Measurements from ENCODE around the gene ATP8B2. TPM values are rescaled to one million over a fixed set of nuclear protein-coding genes. Genes with fewer than 3 reads are reported as not detected.
"Not testable (repeated sequence)": the region's sequence is repeated elsewhere in the genome, so short reads cannot be mapped to it uniquely, and the experiment has no call there.

ATP8B2 gene
- total RNA-seq, 1 donor from 2014 or later: 71.6 TPM

- H3K27ac Mint-ChIP-seq (ENCODE audit: unreplicated experiment): no peak overlapping the region
- H3K9me3 Mint-ChIP-seq (ENCODE audit: unreplicated experiment): peaks cover 6% of the 10 kb centered on the region
These were observed 23.7 kb upstream of the ATP8B2 start for GRCh38 chr1:154301582-154301981.

GRCh38 chr1:154304664-154305337 is 20.5 kb upstream of the ATP8B2 start:
- no peaks in the 10 kb centered on the region for H3K79me2 ChIP-seq (ENCODE audit: insufficient read depth, low read length)
- no peak for TF ChIP-seq EZH2 (IDR thresholded peaks at IDR 0.05; ENCODE audit: insufficient read depth, low read length)
- no peak for TF ChIP-seq CTCF (IDR thresholded peaks at IDR 0.05; ENCODE audit: insufficient read depth, low read depth, low read length)
- Mint-ChIP-seq H3K36me3 (ENCODE audit: low read depth, unreplicated experiment) (peaks cover 2% of the 10 kb centered on the region), H3K27ac (ENCODE audit: unreplicated experiment) (peak overlapping the region; percentile 26), H3K27me3 (ENCODE audit: low read depth, unreplicated experiment) (no peaks in the 10 kb centered on the region), H3K4me3 (ENCODE audit: unreplicated experiment) (peak overlapping the region; percentile 14), H3K9me3 (ENCODE audit: unreplicated experiment) (peaks cover 10% of the 10 kb centered on the region), H3K4me1 (ENCODE audit: low read depth, unreplicated experiment) (peaks cover 24% of the 10 kb centered on the region)
- peaks cover 3% of the 10 kb centered on the region for H3K4me1 ChIP-seq (ENCODE audit: insufficient read depth, low read length)
- no peaks in the 10 kb centered on the region for H3K36me3 ChIP-seq (ENCODE audit: insufficient read depth, low read length)
- no peak overlapping the region for H2AFZ ChIP-seq (ENCODE audit: low read depth, low read length)
- no peaks in the 10 kb centered on the region for H4K20me1 ChIP-seq (ENCODE audit: insufficient read depth, low read length)
- H3K9ac ChIP-seq (ENCODE audit: low read length): no peak overlapping the region
- FAIRE-seq: no peak
- H3K27me3 ChIP-seq (ENCODE audit: insufficient read depth, low read length): no peaks in the 10 kb centered on the region
- no peak overlapping the region for H3K27ac ChIP-seq (ENCODE audit: low read depth, low read length)
- H3K4me3 ChIP-seq (ENCODE audit: insufficient read depth, low read depth, low read length): no peak overlapping the region
- H3K4me2 ChIP-seq (ENCODE audit: low read length): no peak overlapping the region
- peak; percentile 45 for DNase-seq (ENCODE audit: low read depth)
- no peaks in the 10 kb centered on the region for H3K9me3 ChIP-seq (ENCODE audit: insufficient read depth, low read depth, low read length)

More at GRCh38 chr1:154301582-154301981, 23.7 kb upstream of the ATP8B2 start:
- peaks cover 2% of the 10 kb centered on the region for H3K36me3 Mint-ChIP-seq (ENCODE audit: low read depth, unreplicated experiment)
- peaks cover 3% of the 10 kb centered on the region for H3K4me1 ChIP-seq (ENCODE audit: insufficient read depth, low read length)
- TF ChIP-seq CTCF (IDR thresholded peaks at IDR 0.05; ENCODE audit: insufficient read depth, low read depth, low read length) (no peak), EZH2 (IDR thresholded peaks at IDR 0.05; ENCODE audit: insufficient read depth, low read length) (no peak)
- H2AFZ ChIP-seq (ENCODE audit: low read depth, low read length): no peak overlapping the region
- H3K9ac ChIP-seq (ENCODE audit: low read length): no peak overlapping the region
- no peak overlapping the region for H3K4me3 ChIP-seq (ENCODE audit: insufficient read depth, low read depth, low read length)
- H3K79me2 ChIP-seq (ENCODE audit: insufficient read depth, low read length): no peaks in the 10 kb centered on the region
- H3K4me2 ChIP-seq (ENCODE audit: low read length): no peak overlapping the region
- no peaks in the 10 kb centered on the region for H4K20me1 ChIP-seq (ENCODE audit: insufficient read depth, low read length)
- no peak overlapping the region for H3K27ac ChIP-seq (ENCODE audit: low read depth, low read length)
- H3K27me3 ChIP-seq (ENCODE audit: insufficient read depth, low read length): no peaks in the 10 kb centered on the region
- no peak for FAIRE-seq
- H3K36me3 ChIP-seq (ENCODE audit: insufficient read depth, low read length): no peaks in the 10 kb centered on the region
- H3K9me3 ChIP-seq (ENCODE audit: insufficient read depth, low read depth, low read length): no peaks in the 10 kb centered on the region
- no peaks in the 10 kb centered on the region for H3K27me3 Mint-ChIP-seq (ENCODE audit: low read depth, unreplicated experiment)
- H3K4me1 Mint-ChIP-seq (ENCODE audit: low read depth, unreplicated experiment): peaks cover 13% of the 10 kb centered on the region
- DNase-seq (ENCODE audit: low read depth): no peak
- H3K4me3 Mint-ChIP-seq (ENCODE audit: unreplicated experiment): no peak overlapping the region

- H3K27ac Mint-ChIP-seq (ENCODE audit: unreplicated experiment): no peak overlapping the region
- H3K4me1 Mint-ChIP-seq (ENCODE audit: low read depth, unreplicated experiment): peaks cover 24% of the 10 kb centered on the region
- H3K9ac ChIP-seq (ENCODE audit: low read length): no peak overlapping the region
- H4K20me1 ChIP-seq (ENCODE audit: insufficient read depth, low read length): no peaks in the 10 kb centered on the region
- H3K4me3 Mint-ChIP-seq (ENCODE audit: unreplicated experiment): no peak overlapping the region
- no peaks in the 10 kb centered on the region for H3K27me3 ChIP-seq (ENCODE audit: insufficient read depth, low read length)
- no peak for TF ChIP-seq EZH2 (IDR thresholded peaks at IDR 0.05; ENCODE audit: insufficient read depth, low read length)
- no peak for TF ChIP-seq CTCF (IDR thresholded peaks at IDR 0.05; ENCODE audit: insufficient read depth, low read depth, low read length)
- H3K79me2 ChIP-seq (ENCODE audit: insufficient read depth, low read length): no peaks in the 10 kb centered on the region
- peaks cover 2% of the 10 kb centered on the region for H3K36me3 Mint-ChIP-seq (ENCODE audit: low read depth, unreplicated experiment)
- H3K4me1 ChIP-seq (ENCODE audit: insufficient read depth, low read length): peaks cover 3% of the 10 kb centered on the region
- FAIRE-seq: no peak
- H3K27ac ChIP-seq (ENCODE audit: low read depth, low read length): no peak overlapping the region
- no peaks in the 10 kb centered on the region for H3K36me3 ChIP-seq (ENCODE audit: insufficient read depth, low read length)
- no peak overlapping the region for H2AFZ ChIP-seq (ENCODE audit: low read depth, low read length)
- H3K9me3 Mint-ChIP-seq (ENCODE audit: unreplicated experiment): peaks cover 10% of the 10 kb centered on the region
- H3K4me2 ChIP-seq (ENCODE audit: low read length): no peak overlapping the region
- peak; percentile 63 for DNase-seq (ENCODE audit: low read depth)
- no peaks in the 10 kb centered on the region for H3K27me3 Mint-ChIP-seq (ENCODE audit: low read depth, unreplicated experiment)
- H3K4me3 ChIP-seq (ENCODE audit: insufficient read depth, low read depth, low read length): no peak overlapping the region
- no peaks in the 10 kb centered on the region for H3K9me3 ChIP-seq (ENCODE audit: insufficient read depth, low read depth, low read length)
These were observed 19.2 kb upstream of the ATP8B2 start for GRCh38 chr1:154306151-154306550.

- not testable (repeated sequence) for H3K4me1 ChIP-seq (ENCODE audit: insufficient read depth, low read length); H3K9ac ChIP-seq (ENCODE audit: low read length); H3K27ac ChIP-seq (ENCODE audit: low read depth, low read length); H3K27ac Mint-ChIP-seq (ENCODE audit: unreplicated experiment); H3K36me3 Mint-ChIP-seq (ENCODE audit: low read depth, unreplicated experiment); H3K27me3 Mint-ChIP-seq (ENCODE audit: low read depth, unreplicated experiment); H3K9me3 ChIP-seq (ENCODE audit: insufficient read depth, low read depth, low read length); H3K79me2 ChIP-seq (ENCODE audit: insufficient read depth, low read length); H3K4me3 Mint-ChIP-seq (ENCODE audit: unreplicated experiment); FAIRE-seq; H3K27me3 ChIP-seq (ENCODE audit: insufficient read depth, low read length); H2AFZ ChIP-seq (ENCODE audit: low read depth, low read length); H3K4me3 ChIP-seq (ENCODE audit: insufficient read depth, low read depth, low read length); DNase-seq (ENCODE audit: low read depth); H3K36me3 ChIP-seq (ENCODE audit: insufficient read depth, low read length); H4K20me1 ChIP-seq (ENCODE audit: insufficient read depth, low read length); H3K4me2 ChIP-seq (ENCODE audit: low read length)
- Mint-ChIP-seq H3K9me3 (ENCODE audit: unreplicated experiment) (peaks cover 10% of the 10 kb centered on the region), H3K4me1 (ENCODE audit: low read depth, unreplicated experiment) (peaks cover 24% of the 10 kb centered on the region)
These were observed 17.6 kb upstream of the ATP8B2 start for GRCh38 chr1:154307670-154308270.

Data from astrocyte (in vitro differentiated cells and primary cell).